ENCODE data around the gene FTO. TPM values are rescaled to one million over a fixed set of nuclear protein-coding genes. Genes with fewer than 3 reads are reported as not detected.

FTO gene
- total RNA-seq, 2 donors from 2014 or later: 47.5 to 50.4 TPM

GRCh38 chr16:53761962-53762703 lies 58.2 kb downstream of the FTO start:
- WGBS, 2 donors: 18 to 24% methylated on average over 4 of the region's 4 CpGs
- intact Hi-C loops (cut with DNase I): no loop called here

GRCh38 chr16:53766304-53767016 lies 62.5 kb downstream of the FTO start:
- no peak for DNase-seq
- peaks cover 13% of the 10 kb centered on the region for H3K4me1 ChIP-seq
- H3K9me3 ChIP-seq: no peaks in the 10 kb centered on the region
- H3K27me3 ChIP-seq: no peaks in the 10 kb centered on the region
- TF ChIP-seq CTCF (IDR thresholded peaks at IDR 0.05) (no peak), POLR2A (IDR thresholded peaks at IDR 0.05) (no peak)
- intact Hi-C loops (cut with DNase I): no loop called here
- no peak overlapping the region for H3K4me3 ChIP-seq
- no peak for ATAC-seq
- H3K27ac ChIP-seq: no peak overlapping the region
- 91 to 92% methylated on average over 10 of the region's 10 CpGs for WGBS, 2 donors
- no peaks in the 10 kb centered on the region for H3K36me3 ChIP-seq (replicated peaks in 1 of 2; ENCODE audit: insufficient read depth in 1 of 2, low read depth in 2 of 2)

More at GRCh38 chr16:53761962-53762703, 58.2 kb downstream of the FTO start:
- TF ChIP-seq CTCF (IDR thresholded peaks at IDR 0.05) (no peak), POLR2A (IDR thresholded peaks at IDR 0.05) (no peak)
- Histone ChIP-seq H3K27me3 (no peaks in the 10 kb centered on the region), H3K9me3 (no peaks in the 10 kb centered on the region), H3K36me3 (replicated peaks in 1 of 2; ENCODE audit: insufficient read depth in 1 of 2, low read depth in 2 of 2) (no peaks in the 10 kb centered on the region), H3K4me1 (peaks cover 28% of the 10 kb centered on the region), H3K27ac (peak overlapping the region in 3 of 4 donors; percentile 35 to 58 (median 45)), H3K4me3 (no peak overlapping the region)
- ATAC-seq (peak; percentile 48), DNase-seq (no peak)

- ATAC-seq (no peak), DNase-seq (no peak)
- no peaks in the 10 kb centered on the region for H3K27me3 ChIP-seq
- H3K36me3 ChIP-seq (replicated peaks in 1 of 2; ENCODE audit: insufficient read depth in 1 of 2, low read depth in 2 of 2): no peaks in the 10 kb centered on the region
- TF ChIP-seq POLR2A (IDR thresholded peaks at IDR 0.05) (no peak), CTCF (IDR thresholded peaks at IDR 0.05) (no peak)
- H3K9me3 ChIP-seq: no peaks in the 10 kb centered on the region
- no peak overlapping the region for H3K4me3 ChIP-seq
- 50 to 52% methylated on average over 4 of the region's 4 CpGs for WGBS, 2 donors
- intact Hi-C loops (cut with DNase I): no loop called here
- H3K4me1 ChIP-seq: peaks cover 2% of the 10 kb centered on the region
- no peak overlapping the region for H3K27ac ChIP-seq
Observed at GRCh38 chr16:53768167-53768566, 64.2 kb downstream of the FTO start.

- TF ChIP-seq POLR2A (IDR thresholded peaks at IDR 0.05) (no peak), CTCF (IDR thresholded peaks at IDR 0.05) (no peak)
- Histone ChIP-seq H3K4me3 (no peak overlapping the region), H3K27me3 (no peaks in the 10 kb centered on the region), H3K36me3 (replicated peaks in 1 of 2; ENCODE audit: insufficient read depth in 1 of 2, low read depth in 2 of 2) (no peaks in the 10 kb centered on the region), H3K9me3 (no peaks in the 10 kb centered on the region), H3K27ac (no peak overlapping the region), H3K4me1 (peaks cover 7% of the 10 kb centered on the region)
- no peak for DNase-seq
- intact Hi-C loops (cut with DNase I): no loop called here
- no peak for ATAC-seq
- WGBS, 2 donors: 31 to 36% methylated on average over 1 of the region's 1 CpG
Observed at GRCh38 chr16:53768593-53768992, 64.6 kb downstream of the FTO start.
